K562 (cell line): ENCODE measurements around the gene AUNIP. TPM values are rescaled to one million over a fixed set of nuclear protein-coding genes. Genes with fewer than 3 reads are reported as not detected.

ENCODE experiments used
- ATF7 ChIP-seq: fragments of 450-650 bp; IDR thresholded peaks from 2 replicates; pipeline ENCODE4 v1.7.1; 2014; ENCODE audit warnings: mild to moderate bottlenecking, moderate library complexity
- BACH1 ChIP-seq: fragments of 200-800 bp; sonication (Bioruptor generic); IDR thresholded peaks from 2 replicates; pipeline ENCODE4 v1.6.1; 2016; ENCODE audit warnings: missing genetic modification characterization, missing compliant biosample characterization
- BRD4 ChIP-seq: fragments of 200-600 bp; sonication (generic); IDR thresholded peaks from 2 replicates; pipeline ENCODE4 v1.6.1; 2017; ENCODE audit warnings: inconsistent platforms
- BRD9 ChIP-seq: fragments of 450-650 bp; IDR thresholded peaks from 2 replicates; pipeline ENCODE4 v1.6.1; 2018; ENCODE audit warnings: low read depth; ENCODE audit not compliant: partially characterized antibody
- CBX5 ChIP-seq: IDR thresholded peaks from 2 replicates; pipeline ENCODE4 v1.6.1; 2014; ENCODE audit warnings: low read depth, borderline replicate concordance
- ETV6 ChIP-seq, 3 experiments: fragments of 150-350 bp in 1 of 3; sonication (generic) in 1 of 3; formaldehyde crosslinking in 1 of 3; IDR thresholded peaks; 2 replicates each; pipeline versions ENCODE4 v1.6.1 to v1.8.0; 2014 to 2022; ENCODE audit warnings: borderline replicate concordance in 2 of 3, low read depth in 2 of 3, antibody characterized with exemption in 1 of 3, low read length in 1 of 3, mild to moderate bottlenecking in 1 of 3, missing genetic modification reagents in 1 of 3
- FOXA1 ChIP-seq: fragments of 450-650 bp; IDR thresholded peaks from 2 replicates; pipeline ENCODE4 v1.6.1; 2016; ENCODE audit warnings: mild to moderate bottlenecking, borderline replicate concordance
- HDAC6 ChIP-seq: IDR thresholded peaks from 2 replicates; pipeline ENCODE4 v1.6.1; 2012; ENCODE audit warnings: low read depth, mild to moderate bottlenecking, control low read depth, inconsistent platforms, low read length, moderate library complexity
- HDAC8 ChIP-seq: fragments of 450-650 bp; IDR thresholded peaks from 2 replicates; pipeline ENCODE4 v1.6.1; 2016; ENCODE audit warnings: mild to moderate bottlenecking, missing genetic modification characterization, moderate library complexity, missing compliant biosample characterization
- KDM5B ChIP-seq: fragments of 200-600 bp; sonication (generic); IDR thresholded peaks from 2 replicates; pipeline ENCODE4 v1.6.1; 2012; ENCODE audit warnings: low read depth, mild to moderate bottlenecking, moderate library complexity, low read length, control low read depth, inconsistent platforms; ENCODE audit not compliant: insufficient replicate concordance
- KLF13 ChIP-seq: fragments of 450-650 bp; IDR thresholded peaks from 2 replicates; pipeline ENCODE4 v1.6.1; 2016; ENCODE audit warnings: missing genetic modification characterization, low read depth, mild to moderate bottlenecking, missing compliant biosample characterization, moderate library complexity, borderline replicate concordance
- NBN ChIP-seq: fragments of 450-650 bp; IDR thresholded peaks from 2 replicates; pipeline ENCODE4 v1.6.1; 2016; ENCODE audit warnings: low read depth, mild to moderate bottlenecking
- NEUROD1 ChIP-seq: fragments of 150-350 bp; IDR thresholded peaks from 2 replicates; pipeline ENCODE4 v1.6.1; 2014; ENCODE audit warnings: borderline replicate concordance, low read length, low read depth; ENCODE audit not compliant: partially characterized antibody
- RAD51 ChIP-seq: fragments of 450-650 bp; IDR thresholded peaks from 2 replicates; pipeline ENCODE4 v1.7.1; 2016; ENCODE audit warnings: low read depth, mild to moderate bottlenecking, borderline replicate concordance
- RBBP5 ChIP-seq: fragments of 200-600 bp; sonication (generic); IDR thresholded peaks from 2 replicates; pipeline ENCODE4 v1.6.1; 2012; ENCODE audit warnings: borderline replicate concordance, mild to moderate bottlenecking, low read length, control low read depth, inconsistent platforms; ENCODE audit not compliant: insufficient read depth, poor library complexity, severe bottlenecking
- RBM22 ChIP-seq: fragments of 200-400 bp; formaldehyde crosslinking; IDR thresholded peaks from 2 replicates; pipeline ENCODE4 v1.6.1; 2018; ENCODE audit warnings: low read length, low read depth; ENCODE audit not compliant: poor library complexity, severe bottlenecking
- RCOR1 ChIP-seq, 2 experiments: IDR thresholded peaks; 2 replicates each; pipeline ENCODE4 v1.6.1; 2012; ENCODE audit warnings: low read depth in 2 of 2, low read length in 2 of 2, borderline replicate concordance in 1 of 2, improper control_type of control experiment in 1 of 2
- SMAD2 ChIP-seq: fragments of 150-350 bp; IDR thresholded peaks from 2 replicates; pipeline ENCODE4 v1.6.1; 2014; ENCODE audit warnings: low read depth, mild to moderate bottlenecking, low read length
- ZC3H4 ChIP-seq: sonication (generic); formaldehyde crosslinking; IDR thresholded peaks from 2 replicates; pipeline ENCODE4 v1.9.0; 2021; ENCODE audit warnings: missing genetic modification reagents, borderline replicate concordance
- ZNF324 ChIP-seq: fragments of 250-450 bp; sonication (Bioruptor Pico); IDR thresholded peaks from 2 replicates; pipeline ENCODE4 v1.4.0; 2020; ENCODE audit warnings: mild to moderate bottlenecking
- ZNF512 ChIP-seq: IDR thresholded peaks from 2 replicates; pipeline ENCODE4 v1.6.1; 2016; ENCODE audit warnings: missing genetic modification characterization, missing compliant biosample characterization
- polyA plus RNA-seq, 8 experiments: library from polyadenylated mRNA; depleted of rRNA in 4 of 8; stranded (reverse) in 5 of 8; unstranded in 3 of 8; fragments of >200 nt; fragmentation: Nextera tagmentation in 2 of 8; fragmentation: Illumina TruSeq in 1 of 8; extraction: Ambion mirVana in 2 of 8; extraction: Trizol in 1 of 8; gene quantifications; 2 replicates each; pipeline versions ENCODE4 v1.2.1 to v1.2.3, GENCODE V29; 2011 to 2014; ENCODE audit warnings: inconsistent platforms in 1 of 8, missing spikeins in 1 of 8
- total RNA-seq, 7 experiments: library from RNA; depleted of rRNA in 6 of 7; stranded (reverse); fragments of >200 nt in 6 of 7; fragmentation: Illumina TruSeq in 2 of 7; extraction: Trizol in 2 of 7; gene quantifications; 2 replicates each; pipeline versions ENCODE4 v1.2.1 to v1.2.3, GENCODE V29; 2011 to 2021; ENCODE audit warnings: low replicate concordance in 1 of 7
- TF ChIP-seq, protein P1 (sequence below): sonication (generic); formaldehyde crosslinking; IDR thresholded peaks from 2 replicates; pipeline ENCODE4 v1.5.0; 2020; ENCODE audit warnings: missing genetic modification reagents

The AUNIP gene
- total and polyA plus RNA-seq, 9 of the 15 experiments (the other 6 are each of a cell fraction or from before 2014, with no cell fraction given), result 12.1 to 53.8 (median 47.1) TPM

DNA sequence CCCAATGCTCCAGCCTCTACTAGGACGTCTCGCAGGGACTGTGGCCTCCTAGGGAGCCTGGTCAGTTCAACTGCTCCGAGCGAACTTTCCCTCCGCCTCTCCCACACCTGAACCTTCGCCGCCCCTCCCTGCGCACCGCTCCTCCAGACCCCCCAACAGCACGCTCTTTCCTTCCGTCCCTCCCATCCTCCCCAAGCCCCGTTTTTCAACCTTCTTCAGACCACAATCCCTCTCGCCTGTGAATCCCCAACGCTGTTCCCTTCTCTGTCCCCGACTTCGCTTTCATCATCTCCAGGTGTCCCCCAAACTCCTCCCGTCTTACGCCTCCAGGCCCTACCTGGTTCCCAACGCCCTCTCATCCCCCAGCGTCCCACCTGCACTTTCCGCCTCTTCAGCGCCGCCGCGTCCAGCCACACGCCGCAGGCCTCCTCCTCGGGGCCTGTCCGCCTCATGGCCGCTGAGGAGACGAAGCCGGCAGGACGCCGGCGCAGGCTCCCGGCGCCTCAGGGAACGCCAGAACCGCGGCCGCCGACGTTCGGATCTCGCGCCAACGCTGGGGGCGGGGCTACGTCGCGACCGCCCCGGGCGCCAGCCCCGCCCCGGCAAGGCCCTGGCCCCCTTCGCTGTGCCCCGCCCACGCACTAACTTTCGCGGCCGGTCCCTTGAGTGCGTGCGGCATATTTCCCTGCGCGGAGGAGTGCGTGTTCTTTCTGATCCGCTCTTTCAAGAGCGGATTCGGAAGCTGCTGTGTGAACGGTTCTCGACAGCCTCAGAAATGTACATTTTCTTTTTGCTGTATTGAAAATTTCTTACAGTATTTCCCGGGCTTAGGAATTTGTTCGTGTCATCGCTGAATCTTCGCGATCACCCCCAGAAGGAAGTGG, at the start of gene AUNIP (continued):
- TF ChIP-seq ETV6 (IDR thresholded peaks at IDR 0.05; ENCODE audit: borderline replicate concordance in 1 of 2, low read depth in 2 of 2, low read length in 1 of 2) (peak in 1 of 2 experiments; percentile 28; a peak in 1 of 4 replicates), ETV6 (CRISPR knock-in tag; IDR thresholded peaks at IDR 0.05; ENCODE audit: borderline replicate concordance) (0 out of 2 replicates have a peak, but pooled peaks have one; percentile 24), BRD4 (no peak), ZNF512 (tag) (no peak), RAD51 (no peak), FOXA1 (no peak), HDAC6 (no peak), KLF13 (tag) (peak; percentile 71), ZC3H4 (CRISPR knock-in tag) (peak; percentile 68; the same call in 1 of the 2 replicates), NEUROD1 (peak; percentile 57), RCOR1 (IDR thresholded peaks at IDR 0.05; ENCODE audit: borderline replicate concordance in 1 of 2, low read depth in 2 of 2, low read length in 2 of 2) (peak in 1 of 2 experiments; percentile 50; a peak in 2 of 4 replicates), NBN (peak; percentile 27), CBX5 (0 out of 2 replicates have a peak, but pooled peaks have one; percentile 5), SMAD2 (no peak), ATF7 (peak; percentile 93), RBM22 (no peak), KDM5B (peak; percentile 97), RBBP5 (peak; percentile 98), HDAC8 (tag) (peak; percentile 69; the same call in 1 of the 2 replicates), BRD9 (peak; percentile 54), ZNF324 (no peak), BACH1 (tag) (peak; percentile 40; the same call in 1 of the 2 replicates)
- TF ChIP-seq, protein P1, sequence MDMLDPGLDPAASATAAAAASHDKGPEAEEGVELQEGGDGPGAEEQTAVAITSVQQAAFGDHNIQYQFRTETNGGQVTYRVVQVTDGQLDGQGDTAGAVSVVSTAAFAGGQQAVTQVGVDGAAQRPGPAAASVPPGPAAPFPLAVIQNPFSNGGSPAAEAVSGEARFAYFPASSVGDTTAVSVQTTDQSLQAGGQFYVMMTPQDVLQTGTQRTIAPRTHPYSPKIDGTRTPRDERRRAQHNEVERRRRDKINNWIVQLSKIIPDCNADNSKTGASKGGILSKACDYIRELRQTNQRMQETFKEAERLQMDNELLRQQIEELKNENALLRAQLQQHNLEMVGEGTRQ, result no peak
